Neutrophil (primary cell): ENCODE measurements around the gene YEATS4.

Experiments
- H3K27ac ChIP-seq: fragments of 200-600 bp; sonication (generic); 2 replicates; pipeline ENCODE4 v1.5.1; 2016; ENCODE audit warnings: mild to moderate bottlenecking, moderate library complexity
- H3K27me3 ChIP-seq: fragments of 200-600 bp; sonication (generic); 2 replicates; pipeline ENCODE4 v1.6.0; 2016; ENCODE audit warnings: mild to moderate bottlenecking
- H3K36me3 ChIP-seq: fragments of 200-600 bp; sonication (generic); 2 replicates; pipeline ENCODE4 v1.5.1; 2017
- H3K4me1 ChIP-seq, 2 experiments: fragments of 200-600 bp in 1 of 2; sonication (generic) in 1 of 2; 1 replicate in 1 of 2; 2 replicates in 1 of 2; pipeline versions ENCODE4 v1.5.1 to v1.6.1; 2013 to 2016; ENCODE audit warnings: low read depth in 1 of 2, low read length in 1 of 2, mild to moderate bottlenecking in 1 of 2, moderate library complexity in 1 of 2; ENCODE audit not compliant: control insufficient read depth in 1 of 2, insufficient read depth in 1 of 2
- H3K4me3 ChIP-seq, 2 experiments: fragments of 200-600 bp in 1 of 2; sonication (generic) in 1 of 2; 1 replicate in 1 of 2; 2 replicates in 1 of 2; pipeline ENCODE4 v1.5.1; 2013 to 2016; ENCODE audit warnings: low read depth in 1 of 2, low read length in 1 of 2, mild to moderate bottlenecking in 1 of 2, moderate library complexity in 1 of 2
- H3K9me3 ChIP-seq: fragments of 200-600 bp; sonication (generic); 2 replicates; pipeline ENCODE4 v1.5.1; 2016
- TF ChIP-seq, protein P1 (sequence below): fragments of 200-600 bp; sonication (generic); IDR thresholded peaks from 2 replicates; pipeline ENCODE4 v1.5.1; 2016; ENCODE audit warnings: antibody characterized with exemption

Gene YEATS4

DNA sequence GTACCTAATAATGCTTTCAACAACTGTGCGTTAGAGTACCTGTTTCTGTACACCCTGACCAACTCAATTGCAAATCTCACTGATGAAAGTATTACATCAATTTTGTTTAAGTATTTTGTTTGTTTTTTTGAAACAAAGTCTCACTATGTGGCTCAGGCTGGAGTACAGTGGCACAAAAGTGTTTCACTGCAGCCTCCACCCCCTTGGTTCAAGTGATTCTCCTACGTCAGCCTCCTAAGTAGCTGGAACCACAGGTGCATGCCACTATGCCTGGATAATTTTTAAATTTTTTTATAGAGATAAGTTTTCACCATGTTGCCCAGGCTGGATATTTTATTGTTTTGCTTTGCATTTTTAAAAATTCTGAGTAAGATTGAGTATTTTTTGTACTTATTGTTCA is 46.7 kb downstream of the YEATS4 start:
- H3K4me1 ChIP-seq: peaks cover 15 to 17% of the 10 kb centered on the region in 2 experiments
- TF ChIP-seq, protein P1, sequence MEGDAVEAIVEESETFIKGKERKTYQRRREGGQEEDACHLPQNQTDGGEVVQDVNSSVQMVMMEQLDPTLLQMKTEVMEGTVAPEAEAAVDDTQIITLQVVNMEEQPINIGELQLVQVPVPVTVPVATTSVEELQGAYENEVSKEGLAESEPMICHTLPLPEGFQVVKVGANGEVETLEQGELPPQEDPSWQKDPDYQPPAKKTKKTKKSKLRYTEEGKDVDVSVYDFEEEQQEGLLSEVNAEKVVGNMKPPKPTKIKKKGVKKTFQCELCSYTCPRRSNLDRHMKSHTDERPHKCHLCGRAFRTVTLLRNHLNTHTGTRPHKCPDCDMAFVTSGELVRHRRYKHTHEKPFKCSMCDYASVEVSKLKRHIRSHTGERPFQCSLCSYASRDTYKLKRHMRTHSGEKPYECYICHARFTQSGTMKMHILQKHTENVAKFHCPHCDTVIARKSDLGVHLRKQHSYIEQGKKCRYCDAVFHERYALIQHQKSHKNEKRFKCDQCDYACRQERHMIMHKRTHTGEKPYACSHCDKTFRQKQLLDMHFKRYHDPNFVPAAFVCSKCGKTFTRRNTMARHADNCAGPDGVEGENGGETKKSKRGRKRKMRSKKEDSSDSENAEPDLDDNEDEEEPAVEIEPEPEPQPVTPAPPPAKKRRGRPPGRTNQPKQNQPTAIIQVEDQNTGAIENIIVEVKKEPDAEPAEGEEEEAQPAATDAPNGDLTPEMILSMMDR: no peak
- H3K27me3 ChIP-seq: no peaks in the 10 kb centered on the region
- H3K9me3 ChIP-seq: no peaks in the 10 kb centered on the region
- H3K36me3 ChIP-seq: no peaks in the 10 kb centered on the region
- no peak overlapping the region for H3K27ac ChIP-seq
- H3K4me3 ChIP-seq: no peak overlapping the region

GRCh38 chr12:69410571-69410970 is 51.0 kb downstream of the YEATS4 start:
- TF ChIP-seq, protein P1: no peak
- Histone ChIP-seq H3K27me3 (no peaks in the 10 kb centered on the region), H3K36me3 (no peaks in the 10 kb centered on the region), H3K27ac (no peak overlapping the region), H3K9me3 (no peaks in the 10 kb centered on the region), H3K4me1 (no peaks in the 10 kb centered on the region), H3K4me3 (no peak overlapping the region)

- no peak overlapping the region for H3K27ac ChIP-seq
- TF ChIP-seq, protein P1: no peak
- no peak overlapping the region for H3K4me3 ChIP-seq
Observed at GRCh38 chr12:69412655-69413054, 53.1 kb downstream of the YEATS4 start.

DNA sequence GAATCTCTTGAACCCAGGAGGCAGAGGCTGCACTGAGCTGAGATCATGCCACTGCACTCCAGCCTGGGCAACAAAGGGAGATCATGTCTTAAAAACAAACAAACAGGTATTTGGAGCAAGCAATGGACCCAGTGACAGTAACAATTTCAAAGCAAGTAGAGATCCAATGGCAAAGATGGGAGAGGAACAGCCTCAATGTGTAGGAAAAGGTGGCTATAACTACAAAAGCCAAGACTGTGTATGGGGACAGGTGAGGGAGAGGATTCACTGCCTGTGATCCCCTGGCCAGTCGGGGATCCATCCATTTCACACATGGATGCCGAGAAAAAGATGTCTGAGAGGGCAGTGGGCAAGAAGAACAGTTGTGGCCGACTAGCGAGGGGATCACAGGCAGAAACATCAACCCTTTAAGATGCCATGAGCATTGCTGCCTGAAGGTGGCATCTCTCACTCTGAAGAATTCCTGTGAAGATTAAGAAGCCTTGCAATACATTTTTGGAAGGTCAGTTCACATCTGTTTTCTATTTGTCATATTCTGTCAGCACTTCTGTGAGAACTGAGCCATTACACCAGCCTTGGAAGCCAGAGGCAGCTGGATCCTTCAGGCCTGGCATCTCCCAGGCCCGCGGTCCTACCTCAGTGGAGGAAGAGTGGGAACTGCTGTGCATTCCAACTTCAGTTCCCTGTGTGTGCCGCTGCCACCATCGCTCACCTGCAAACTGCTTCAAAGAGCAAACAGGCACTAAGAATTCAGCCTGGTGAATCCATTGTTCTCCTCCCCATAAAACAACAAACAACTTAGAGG is 56.1 kb downstream of the YEATS4 start:
- no peaks in the 10 kb centered on the region for H3K4me1 ChIP-seq
- no peak overlapping the region for H3K4me3 ChIP-seq

More at GRCh38 chr12:69412655-69413054, 53.1 kb downstream of the YEATS4 start:
- H3K36me3 ChIP-seq: no peaks in the 10 kb centered on the region
- no peaks in the 10 kb centered on the region for H3K27me3 ChIP-seq
- H3K9me3 ChIP-seq: no peaks in the 10 kb centered on the region
- H3K4me1 ChIP-seq: no peaks in the 10 kb centered on the region

GRCh38 chr12:69417231-69417630 is 57.7 kb downstream of the YEATS4 start:
- TF ChIP-seq, protein P1: no peak
- no peaks in the 10 kb centered on the region for H3K36me3 ChIP-seq
- H3K9me3 ChIP-seq: no peaks in the 10 kb centered on the region
- H3K27me3 ChIP-seq: no peaks in the 10 kb centered on the region
- H3K4me3 ChIP-seq: no peak overlapping the region
- no peak overlapping the region for H3K27ac ChIP-seq
- no peaks in the 10 kb centered on the region for H3K4me1 ChIP-seq

More for the DNA sequence above, 56.1 kb downstream of the YEATS4 start:
- H3K27me3 ChIP-seq: no peaks in the 10 kb centered on the region
- no peak overlapping the region for H3K27ac ChIP-seq
- H3K9me3 ChIP-seq: no peaks in the 10 kb centered on the region
- no peaks in the 10 kb centered on the region for H3K36me3 ChIP-seq
- TF ChIP-seq, protein P1: no peak
